ENCODE measurements around the gene HSPA2.
A peak's percentile ranks its signal among the peaks of the same experiment; 100 is the strongest.
"Not testable (repeated sequence)": the region's sequence is repeated elsewhere in the genome, so short reads cannot be mapped to it uniquely, and the experiment has no call there.

HSPA2 gene

GRCh38 chr14:64558216-64558615 lies 17.7 kb downstream of the HSPA2 start:
- DNase-seq: not testable (repeated sequence)

- peak in 1 of 56 donors; percentile 9 for DNase-seq
Measured at GRCh38 chr14:64561631-64562030, 21.1 kb downstream of the HSPA2 start.

- DNase-seq: no peak
Measured at GRCh38 chr14:64562436-64562835, 21.9 kb downstream of the HSPA2 start.

GRCh38 chr14:64563696-64564095 lies 23.2 kb downstream of the HSPA2 start:
- DNase-seq: peak in 5 of 56 donors; percentile 7 to 37 (median 20)

DNA sequence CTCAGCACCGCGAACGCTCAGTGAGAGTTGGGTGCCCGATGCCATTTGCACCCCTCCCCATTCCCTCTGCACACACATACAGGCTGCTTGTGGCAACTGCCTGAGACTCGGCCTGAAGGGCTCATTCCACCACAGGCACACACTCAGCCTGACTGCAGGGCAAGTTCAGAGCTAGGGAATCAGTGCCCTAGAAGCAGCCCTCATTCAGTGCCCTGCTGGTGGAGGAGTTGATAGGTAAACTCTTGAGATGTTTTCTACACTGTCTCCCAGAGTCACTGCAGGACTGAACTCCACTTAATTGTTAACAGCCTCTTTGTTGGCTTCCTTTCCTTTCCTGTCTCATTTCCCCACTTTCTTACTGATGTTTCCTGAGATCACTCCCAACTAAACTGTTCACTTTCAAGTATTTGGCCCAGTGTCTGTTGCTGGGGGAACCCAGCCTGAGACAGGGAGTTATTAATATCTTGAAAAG lies 26.1 kb downstream of the HSPA2 start:
- DNase-seq: peak in 13 of 56 donors; percentile 10 to 35 (median 22)

DNA sequence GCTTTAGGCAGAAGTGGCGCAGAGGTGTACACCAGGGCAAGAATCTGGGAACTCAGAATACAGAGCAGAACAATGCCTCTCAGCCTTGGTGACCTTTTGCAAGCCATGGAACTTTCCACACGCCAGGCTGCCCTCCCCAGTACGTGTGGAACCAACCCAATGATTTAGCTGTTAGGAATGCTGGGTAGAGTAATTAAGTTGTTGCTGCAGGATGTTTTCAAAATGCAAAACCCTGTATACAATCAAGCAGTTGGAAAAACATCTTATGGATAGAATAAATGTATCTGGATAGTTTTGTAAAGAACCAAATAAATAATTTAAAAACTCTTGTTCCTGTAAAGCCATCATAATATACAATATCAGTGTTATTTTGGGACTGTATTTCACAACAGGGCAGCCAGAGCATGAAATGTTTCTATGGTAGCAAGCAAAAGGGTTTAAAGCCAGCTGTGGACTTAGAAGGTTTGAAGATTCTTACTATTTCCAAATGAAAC lies 28.6 kb downstream of the HSPA2 start:
- peak in 40 of 56 donors; percentile 1 to 73 (median 34) for DNase-seq

DNA sequence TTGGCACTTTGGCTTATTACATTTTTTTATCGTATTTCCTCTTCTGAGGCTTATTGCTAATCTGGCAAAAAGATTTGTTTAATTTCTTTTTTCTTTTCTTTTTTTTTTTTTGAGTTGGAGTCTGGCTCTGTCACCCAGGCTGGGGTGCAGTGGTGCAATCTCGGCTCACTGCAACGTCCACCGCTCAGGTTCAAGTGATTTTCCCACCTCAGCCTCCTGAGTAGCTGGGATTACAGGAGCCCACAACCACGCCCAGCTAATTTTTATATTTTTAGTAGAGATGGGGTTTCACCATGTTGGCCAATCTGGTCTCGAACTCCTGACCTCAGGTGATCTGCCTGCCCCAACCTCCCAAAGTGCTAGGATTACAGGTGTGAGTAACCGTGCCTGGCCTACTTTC lies 29.1 kb downstream of the HSPA2 start:
- DNase-seq: not testable (repeated sequence)

- DNase-seq: peak in 34 of 56 donors; percentile 4 to 61 (median 28)
Measured at GRCh38 chr14:64572386-64573104, 32.0 kb downstream of the HSPA2 start.

- DNase-seq: peak in 31 of 56 donors; percentile 10 to 79 (median 36)
Measured at GRCh38 chr14:64573109-64573508, 32.6 kb downstream of the HSPA2 start.

GRCh38 chr14:64574371-64575107 lies 34.0 kb downstream of the HSPA2 start:
- DNase-seq: no peak

- no peak for DNase-seq
Measured at GRCh38 chr14:64577211-64577610, 36.7 kb downstream of the HSPA2 start.

DNA sequence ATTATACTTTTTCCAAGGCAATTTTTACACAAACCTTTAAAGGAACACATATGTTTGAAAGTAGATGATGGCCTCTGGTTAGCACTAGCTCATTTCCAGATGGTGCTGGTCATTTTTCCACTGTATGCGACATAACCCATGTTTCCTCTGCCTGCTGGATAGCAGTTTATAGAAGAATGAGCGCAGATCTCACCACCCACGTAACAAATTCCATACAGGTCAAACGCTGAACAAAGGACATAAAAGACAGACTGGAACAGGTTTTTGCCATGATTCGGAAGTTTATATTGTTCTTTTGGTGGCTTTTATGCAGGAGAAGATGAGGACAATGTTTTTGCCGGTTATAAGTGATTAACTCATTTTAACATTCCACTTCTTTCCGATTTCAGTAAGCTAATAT lies 39.9 kb downstream of the HSPA2 start:
- DNase-seq: no peak

GRCh38 chr14:64581363-64581762 lies 40.8 kb downstream of the HSPA2 start:
- DNase-seq: no peak

GRCh38 chr14:64581817-64582216 lies 41.3 kb downstream of the HSPA2 start:
- no peak for DNase-seq

- DNase-seq: no peak
Measured at GRCh38 chr14:64584190-64584589, 43.6 kb downstream of the HSPA2 start.

DNA sequence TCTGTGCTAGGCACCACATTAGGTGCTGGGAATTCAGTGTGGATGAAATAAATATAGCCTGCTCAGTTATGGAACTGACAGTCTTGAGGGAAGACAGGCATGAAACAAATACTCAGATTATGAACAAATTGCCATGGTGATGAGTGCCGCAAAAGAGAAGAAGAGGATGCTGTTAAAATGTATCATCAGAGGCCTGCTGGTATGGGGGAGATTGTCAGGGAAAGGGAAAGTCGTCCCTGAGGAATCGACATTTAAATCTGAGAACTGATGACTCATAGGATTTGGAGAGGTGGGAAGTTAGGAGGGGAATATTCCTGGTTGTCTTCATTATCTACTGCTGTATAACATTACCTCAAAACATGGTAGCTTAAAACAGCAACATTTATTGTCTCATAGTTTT lies 51.3 kb downstream of the HSPA2 start:
- no peak for DNase-seq

Data from amygdala (tissue), 56 donors.